NCI-H1105 (cell line): ENCODE measurements around the gene ATF1.

Source experiments
- DNase-seq: peaks from one replicate; lab custom pipeline; 2025; lab: John Stamatoyannopoulos, UW

ATF1 gene

DNA sequence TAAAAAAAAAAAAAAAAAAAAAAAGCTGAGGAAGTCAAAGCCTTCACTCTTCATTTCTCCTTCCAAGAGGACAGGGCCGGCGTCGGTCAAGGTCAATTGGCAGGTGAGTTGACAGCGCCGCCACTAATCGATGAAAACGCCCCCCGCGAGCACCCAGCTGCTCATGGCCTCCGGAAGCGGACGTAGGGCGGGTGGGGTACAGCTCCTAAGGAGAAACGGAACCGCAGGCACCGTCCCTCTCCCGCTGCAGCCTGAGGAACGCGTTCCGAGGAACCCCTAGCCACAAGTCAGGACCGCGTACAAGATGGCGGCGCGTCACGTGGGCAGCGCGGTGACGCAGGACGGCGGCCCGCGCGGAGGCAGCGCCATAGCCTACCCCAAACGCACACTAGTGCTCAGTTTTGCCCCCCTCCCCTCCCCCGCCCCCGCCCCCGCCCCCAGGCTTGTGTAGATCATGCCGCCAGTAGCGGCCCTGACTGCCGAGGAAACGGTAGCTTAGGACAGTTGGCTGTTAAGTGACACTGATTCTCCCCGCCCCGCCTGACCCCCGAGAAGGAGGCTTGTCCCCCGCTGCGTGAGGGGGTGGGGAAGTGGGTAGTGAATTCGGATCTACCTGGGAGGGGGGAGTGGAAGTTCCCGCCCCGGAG is at the start of gene ATF1:
Gene ATF1 (plus strand): TSS at position 463 of the 647 bp plus-strand sequence. CDS start 16,045 bp downstream, outside the sequence.
- peak; percentile 62 for DNase-seq

DNA sequence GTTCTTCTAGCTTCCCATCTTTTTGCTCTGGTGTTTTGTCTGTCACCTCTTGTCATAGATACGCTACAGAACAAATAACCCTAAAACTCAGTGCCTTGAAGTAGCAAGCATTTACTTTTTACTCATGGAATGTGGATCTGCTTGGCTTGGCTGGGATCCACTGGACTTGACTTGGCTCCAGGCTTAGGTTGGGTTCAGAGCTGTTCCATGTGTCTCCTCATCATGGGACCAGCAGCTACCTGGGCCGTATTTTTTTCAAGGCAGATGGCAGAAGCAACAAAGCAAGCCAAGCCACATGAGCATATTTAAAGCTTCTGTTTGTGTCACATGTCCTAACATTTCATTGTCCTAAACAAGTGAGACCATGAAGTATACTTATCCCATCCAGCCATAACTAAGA is 48.7 kb upstream of the ATF1 start:
- no peak for DNase-seq

DNA sequence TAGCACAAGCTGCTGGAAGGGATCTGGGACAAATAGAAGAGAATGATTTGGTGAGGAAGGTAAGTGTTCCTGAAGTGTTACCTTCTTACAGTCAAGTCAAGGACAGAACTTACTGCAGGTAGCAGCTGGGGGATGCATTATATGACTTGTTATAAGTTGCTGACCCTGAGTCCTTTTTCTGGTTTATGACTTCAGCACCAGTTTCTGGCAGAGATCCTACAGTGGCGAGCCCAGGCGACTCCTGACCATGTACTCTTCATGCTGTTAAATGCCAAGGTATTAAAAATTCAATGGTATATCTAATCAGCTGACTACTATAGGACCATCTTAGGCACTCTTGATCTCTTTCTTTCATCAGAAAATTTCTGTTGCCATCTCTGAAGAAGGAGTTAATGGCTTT is 45.1 kb upstream of the ATF1 start:
- no peak for DNase-seq

DNA sequence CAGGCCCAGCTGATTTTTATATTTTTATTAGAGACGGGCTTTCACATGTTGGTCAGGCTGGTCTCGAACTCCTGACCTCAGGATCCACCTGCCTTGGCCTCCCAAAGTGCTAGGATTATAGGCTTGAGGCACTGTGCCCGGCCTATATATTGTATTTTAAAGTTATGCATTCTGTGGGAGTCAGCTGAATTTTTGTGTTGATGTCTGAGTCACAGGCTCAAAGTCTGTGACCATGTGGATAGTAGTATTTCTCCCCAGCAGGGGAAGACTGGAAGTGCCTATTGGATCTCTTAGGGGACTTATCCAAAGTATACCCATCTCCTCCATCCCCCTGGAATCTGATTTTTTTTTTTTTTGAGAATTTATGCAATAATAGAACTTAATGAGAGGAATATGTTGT is 43.8 kb upstream of the ATF1 start:
- DNase-seq: no peak

DNA sequence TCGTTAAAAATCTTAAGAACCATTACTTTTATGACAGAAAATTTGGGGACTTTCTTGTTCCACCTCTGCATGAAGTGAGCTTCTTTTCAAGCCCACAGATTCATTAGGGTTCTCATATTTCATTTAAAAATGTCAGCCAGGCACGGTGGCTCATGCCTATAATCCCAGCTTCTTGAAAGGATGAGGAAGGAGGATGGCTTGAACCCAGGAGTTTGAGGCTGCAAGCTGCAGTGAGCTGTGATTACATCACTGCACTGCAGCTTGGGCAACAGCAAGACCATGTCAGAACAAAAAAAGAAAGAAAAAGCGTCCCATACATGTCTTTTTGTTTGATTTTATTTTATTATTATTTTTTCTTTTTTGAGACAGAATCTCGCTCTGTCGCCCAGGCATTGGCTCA is 43.4 kb upstream of the ATF1 start:
- no peak for DNase-seq

DNA sequence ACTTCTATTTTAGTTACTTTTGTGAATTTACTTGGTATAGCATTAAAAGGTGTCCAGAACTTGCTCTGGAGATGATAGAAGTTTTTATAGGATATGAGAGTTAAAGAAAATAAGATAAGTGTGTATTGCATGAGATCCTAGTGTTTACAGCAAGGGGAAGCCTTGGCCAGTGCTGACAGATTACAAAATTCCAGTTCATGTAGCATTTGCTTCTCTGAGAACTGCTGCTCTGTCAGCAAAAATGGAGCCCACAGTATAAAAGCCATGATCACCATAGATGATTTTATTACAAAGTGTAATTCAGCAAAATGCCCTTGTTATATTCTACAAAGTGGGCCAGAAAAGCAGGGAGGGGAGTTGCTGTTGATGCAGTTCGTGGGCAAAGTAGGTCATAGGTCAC is 40.0 kb upstream of the ATF1 start:
- DNase-seq: no peak

DNA sequence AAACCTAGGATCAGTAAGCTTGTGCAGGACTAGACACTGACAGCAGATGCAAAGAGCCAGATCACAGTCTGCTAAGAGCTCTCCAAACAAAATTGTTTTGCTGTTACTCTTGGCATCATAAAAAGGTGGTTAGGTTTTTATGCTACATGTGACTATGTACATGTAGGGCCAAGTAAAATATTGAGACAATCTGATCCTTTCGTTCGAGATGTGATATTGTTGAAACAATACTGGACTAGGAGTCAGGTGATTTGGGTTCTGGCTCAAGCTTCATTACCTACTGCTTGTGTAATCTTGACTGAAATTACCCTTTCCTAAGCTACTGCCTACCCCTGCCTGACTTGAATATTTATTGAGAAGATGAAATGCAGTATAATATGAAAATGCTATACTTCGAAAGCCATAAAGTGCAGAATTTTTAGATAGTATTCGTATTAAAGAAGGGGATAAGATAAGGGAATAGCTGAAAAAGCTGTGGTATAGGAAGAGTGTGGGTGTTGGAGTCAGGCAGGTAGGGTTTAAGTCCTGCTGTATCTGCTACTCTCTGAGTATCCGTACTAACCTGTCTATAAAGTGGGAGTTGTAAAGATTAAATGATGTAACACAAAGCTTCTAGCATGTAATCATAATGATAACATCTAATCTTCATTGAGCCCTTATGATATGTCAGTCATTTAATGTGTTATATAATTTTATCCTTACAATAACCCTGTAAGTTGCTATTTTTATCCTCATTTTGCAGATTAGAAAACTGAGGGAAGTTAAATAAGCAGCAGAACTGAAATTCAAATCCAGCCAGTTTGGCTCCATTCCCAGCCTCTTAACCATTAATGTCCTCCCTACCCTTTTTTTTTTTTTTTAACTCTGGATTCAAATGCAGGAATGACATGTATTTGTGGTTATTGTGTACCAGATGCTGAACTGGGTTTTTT is 38.6 kb upstream of the ATF1 start:
- DNase-seq: no peak

DNA sequence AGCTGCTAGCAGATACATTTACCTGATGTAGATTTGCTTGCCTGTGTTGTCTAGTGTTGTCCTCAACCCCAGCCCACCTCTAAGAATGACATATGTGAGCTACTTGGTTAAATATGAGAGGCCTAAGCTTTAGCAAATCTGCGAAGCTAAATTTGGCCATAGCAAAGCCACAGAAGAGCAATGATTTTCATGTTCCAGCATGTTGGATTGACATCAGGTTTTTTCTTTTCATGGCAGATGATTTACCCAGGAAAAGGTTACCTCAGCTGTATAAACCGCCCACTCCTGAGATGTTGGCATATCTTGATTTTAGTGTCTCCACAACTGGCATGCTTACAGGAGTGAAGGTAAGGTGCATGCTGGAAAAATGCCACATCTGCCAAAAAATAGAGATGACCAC is 36.4 kb upstream of the ATF1 start:
- no peak for DNase-seq

DNA sequence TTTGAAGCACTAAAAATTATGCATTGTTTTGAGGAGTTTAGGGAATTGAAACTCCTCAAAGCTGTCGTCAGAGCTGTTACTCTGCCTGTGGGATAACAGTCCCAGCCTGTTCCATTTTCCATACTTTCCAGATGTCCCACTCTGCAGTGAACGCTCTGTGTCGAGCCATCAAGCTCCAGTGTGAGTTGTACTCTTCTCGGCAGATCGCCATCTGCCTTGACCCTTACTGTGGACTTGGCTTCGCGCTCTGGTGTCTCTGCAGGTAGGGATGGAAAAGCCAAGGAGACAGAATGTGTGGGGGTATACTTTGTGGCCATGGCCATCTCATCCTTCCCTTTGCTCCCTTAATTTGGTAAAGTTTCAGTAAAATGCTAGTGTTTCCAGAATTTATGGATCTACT is 35.5 kb upstream of the ATF1 start:
- DNase-seq: no peak

DNA sequence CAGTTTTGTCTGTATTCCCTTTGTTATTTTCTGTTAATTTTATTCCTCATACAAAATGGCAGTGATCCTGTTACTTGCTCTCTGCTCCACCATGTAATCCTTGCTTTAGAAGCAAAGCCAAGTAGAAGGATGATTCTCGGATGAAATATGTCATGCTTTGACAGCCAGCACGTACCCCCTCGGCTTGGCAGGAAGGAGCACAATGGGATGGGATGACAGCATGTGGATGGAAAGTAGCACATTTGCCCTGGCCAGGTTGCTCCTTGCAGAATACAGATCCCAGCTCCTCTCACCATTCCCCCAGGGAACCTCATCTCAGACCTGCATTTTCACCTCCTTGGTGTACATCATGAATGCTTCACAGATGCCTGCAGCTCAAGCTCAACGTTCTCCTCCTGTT is 35.1 kb upstream of the ATF1 start:
- DNase-seq: no peak

DNA sequence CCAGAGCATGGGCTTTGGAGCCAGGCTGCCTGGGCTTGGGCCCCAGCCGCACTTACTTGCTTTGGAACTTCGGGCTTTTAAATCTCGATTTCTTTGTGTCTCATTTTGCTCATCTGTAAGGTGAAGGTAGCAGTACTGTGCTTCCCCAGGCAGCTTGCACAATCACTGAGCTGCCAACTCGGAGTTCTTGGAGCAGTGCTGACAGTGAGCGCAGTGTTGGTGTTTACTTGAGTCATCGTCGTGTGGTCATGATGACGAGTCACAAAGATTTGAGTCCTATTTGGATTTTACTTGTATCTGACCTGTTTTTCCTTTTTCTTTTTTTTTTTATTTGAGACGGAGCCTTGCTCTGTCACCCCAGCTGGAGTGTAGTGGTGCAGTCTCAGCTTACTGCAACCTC is 31.3 kb upstream of the ATF1 start:
- no peak for DNase-seq

DNA sequence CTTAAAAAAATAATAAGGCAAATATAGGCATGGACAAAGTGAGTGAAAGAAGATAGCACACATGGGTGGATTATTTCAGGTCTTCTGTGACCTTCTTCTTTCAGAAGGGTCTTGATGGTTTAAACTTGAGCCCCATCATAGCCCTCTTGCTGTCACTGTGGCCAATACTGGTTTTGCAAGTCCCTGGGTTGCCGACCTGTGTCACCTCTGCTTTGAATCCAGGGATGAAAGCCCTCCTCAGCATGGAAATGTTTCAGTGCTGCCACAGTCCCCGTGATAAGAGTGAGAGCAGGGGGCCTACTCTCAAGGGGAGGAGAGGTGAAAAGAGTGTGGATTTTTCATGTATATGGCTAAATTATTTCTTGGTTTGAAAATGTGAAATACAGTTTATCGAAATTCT is 30.2 kb upstream of the ATF1 start:
- no peak for DNase-seq

DNA sequence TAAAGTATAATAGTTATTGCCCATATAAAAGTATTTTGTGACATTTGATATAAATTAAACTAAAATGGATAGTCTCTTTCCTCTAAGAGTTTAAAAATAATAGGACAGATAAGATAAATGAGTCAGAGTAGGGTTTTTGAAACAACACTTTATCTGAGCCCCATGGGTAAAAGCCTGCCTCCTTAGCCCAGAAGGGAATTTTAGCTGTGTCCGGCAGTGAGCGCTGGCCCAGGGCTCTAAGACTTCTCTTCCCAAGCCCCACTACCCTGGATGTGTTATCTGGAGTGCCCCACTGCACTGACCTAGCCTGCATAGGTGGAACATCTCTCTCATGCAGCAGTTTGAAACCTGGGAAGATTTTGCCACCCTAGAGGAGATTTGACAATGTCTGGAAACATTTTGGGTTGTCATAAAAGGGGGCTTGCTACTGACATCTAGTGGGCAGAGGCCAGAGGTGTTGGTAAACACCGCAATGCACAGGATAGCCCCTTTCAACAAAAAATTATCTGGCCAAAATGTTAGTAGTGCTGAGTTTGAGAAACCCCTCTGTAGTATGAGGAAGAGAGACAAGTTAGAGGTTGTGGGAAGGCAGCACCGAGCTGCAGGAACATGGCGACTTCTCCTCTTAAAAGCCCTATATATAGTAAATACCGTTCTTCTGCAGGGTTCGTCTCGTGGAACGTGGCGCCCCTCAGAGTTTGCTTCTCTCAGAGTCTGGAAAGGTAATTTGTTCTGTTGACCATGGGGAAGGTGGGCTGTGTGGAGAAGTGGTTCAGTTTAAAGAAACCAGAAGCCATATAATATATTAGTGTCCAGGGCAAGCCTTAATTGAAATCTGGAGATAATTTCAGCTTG is 29.3 kb upstream of the ATF1 start:
- DNase-seq: no peak

DNA sequence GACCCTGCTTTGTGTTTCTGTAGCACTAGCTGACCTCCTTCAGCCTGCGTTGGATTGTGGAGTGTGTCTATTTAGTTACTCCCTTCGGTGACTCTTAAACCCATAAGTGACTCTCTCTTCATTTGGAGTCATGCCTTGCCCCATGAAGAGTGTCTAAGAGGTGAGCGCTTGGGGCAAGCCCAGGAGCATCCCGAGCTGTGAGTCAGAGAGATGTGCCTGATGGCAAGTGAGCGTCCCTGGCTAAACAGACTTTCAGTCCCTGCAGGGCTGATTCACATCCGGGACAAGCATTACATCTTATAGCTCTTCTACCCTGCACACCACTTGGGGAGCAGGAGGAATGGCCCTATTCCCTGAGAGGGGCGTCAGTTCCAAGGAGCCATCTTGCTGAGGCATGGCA is 24.3 kb upstream of the ATF1 start:
- DNase-seq: no peak

DNA sequence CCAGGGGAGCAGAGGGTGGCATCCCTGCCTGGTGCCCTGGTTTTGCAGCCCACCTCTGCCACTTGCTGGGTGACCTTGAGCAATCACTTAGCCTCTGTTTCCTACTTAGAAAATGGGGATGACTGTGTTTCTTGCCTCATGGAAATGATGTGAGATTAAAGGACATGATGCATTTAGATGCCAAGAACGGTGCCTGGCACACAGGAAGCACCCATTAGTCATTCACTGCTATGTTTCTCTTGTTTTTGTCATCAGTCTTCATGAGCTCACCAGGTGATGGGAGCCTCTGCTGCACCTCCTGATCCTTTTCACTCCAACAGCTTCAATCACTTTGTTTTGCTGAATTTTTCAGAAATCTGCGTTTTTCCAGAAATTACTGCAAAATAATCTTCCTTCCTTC is 23.6 kb upstream of the ATF1 start:
- no peak for DNase-seq

DNA sequence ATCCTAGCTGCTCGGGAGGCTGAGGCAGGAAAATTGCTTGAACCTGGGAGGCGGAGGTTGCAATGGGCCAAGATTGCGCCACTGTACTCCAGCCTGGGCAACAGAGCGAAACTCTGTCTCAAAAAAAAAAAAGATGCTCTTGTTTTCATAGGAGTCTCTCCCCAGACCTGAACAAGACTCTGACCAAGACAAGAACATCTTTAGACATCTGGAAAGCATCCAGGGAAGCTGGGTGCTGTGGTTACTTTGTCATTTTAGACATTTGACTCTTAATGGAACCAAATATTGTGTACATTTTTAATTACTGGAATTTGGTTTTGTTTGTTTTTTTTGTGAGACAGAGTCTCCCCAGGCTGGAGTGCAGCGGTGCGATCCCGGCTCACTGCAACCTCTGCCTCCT is 21.1 kb upstream of the ATF1 start:
- no peak for DNase-seq

DNA sequence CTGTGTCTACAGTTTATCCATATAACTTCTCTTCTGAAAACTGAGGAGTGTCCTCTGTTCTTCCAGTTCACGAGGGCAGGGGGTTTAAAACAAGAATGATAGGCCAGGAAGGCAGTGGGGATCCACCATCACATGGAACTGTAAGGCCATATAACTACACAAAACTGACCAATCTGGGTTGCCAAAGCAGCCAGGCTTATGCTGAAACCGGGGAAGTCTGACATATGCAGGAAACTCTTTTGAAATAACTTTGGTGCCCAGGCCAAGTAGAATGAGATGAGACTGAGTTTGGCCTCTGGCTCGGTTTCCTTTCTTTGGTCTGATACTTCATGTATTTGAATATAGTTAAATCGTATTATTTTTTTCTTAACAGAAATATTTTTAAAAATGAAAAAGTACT is 18.0 kb upstream of the ATF1 start:
- DNase-seq: no peak

DNA sequence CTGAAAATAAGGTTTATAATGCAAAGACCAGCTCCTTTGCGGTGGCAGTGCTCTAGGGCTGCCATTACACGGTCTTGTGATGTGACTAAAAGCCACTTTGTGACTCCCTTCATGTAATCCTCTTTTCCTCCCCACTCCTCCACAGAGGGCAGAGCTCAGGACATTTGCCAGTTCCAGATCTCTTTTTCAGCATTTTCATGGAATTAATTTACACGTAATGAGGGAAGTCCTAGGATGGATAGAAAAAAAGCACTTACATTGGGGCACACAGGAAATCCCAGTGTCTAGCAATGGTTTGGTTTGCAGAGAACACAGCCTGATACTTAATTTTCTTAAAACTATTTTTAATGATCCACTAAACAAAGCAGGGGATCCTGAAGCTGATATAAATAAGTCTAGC is 17.5 kb upstream of the ATF1 start:
- no peak for DNase-seq

DNA sequence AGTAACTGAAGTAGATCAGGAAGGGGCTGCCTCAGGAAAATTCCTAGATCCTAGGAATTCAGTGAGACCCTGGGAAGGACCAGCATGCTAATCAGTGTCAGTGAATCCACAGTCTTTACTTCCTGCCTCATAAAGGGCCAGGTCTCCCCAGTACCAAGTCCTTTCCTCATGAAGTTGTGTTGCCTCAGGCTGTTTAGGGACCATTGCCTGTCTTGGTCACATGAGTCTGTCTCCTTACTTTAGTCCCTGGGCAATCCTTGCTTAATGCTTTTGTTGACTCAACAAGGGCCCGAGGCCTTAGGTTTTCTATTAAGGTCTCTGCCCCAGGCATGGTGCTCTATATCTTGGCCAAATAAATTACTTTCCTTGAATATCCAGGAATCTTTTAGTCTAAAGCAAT is 16.1 kb upstream of the ATF1 start:
- no peak for DNase-seq

DNA sequence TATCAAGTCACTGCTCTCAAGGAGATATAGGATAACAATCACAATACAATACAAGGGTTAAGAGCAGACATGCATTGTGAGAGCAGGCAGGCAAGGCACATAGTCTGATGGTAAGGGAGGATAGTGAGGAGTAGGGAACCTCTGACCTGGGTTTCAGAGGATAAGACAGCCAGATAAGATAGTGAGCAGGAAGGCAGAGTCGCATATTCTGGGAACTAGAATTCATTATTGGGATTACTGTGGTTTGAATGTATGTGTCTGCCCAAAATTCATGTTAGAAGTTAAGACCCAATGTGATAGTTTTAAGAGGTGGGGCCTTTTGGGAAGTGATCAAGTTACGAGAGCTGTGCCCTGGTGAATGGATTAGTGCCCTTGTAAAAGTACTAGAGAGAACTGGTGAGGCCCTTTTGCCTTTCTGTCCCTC is 14.4 kb upstream of the ATF1 start:
- no peak for DNase-seq

DNA sequence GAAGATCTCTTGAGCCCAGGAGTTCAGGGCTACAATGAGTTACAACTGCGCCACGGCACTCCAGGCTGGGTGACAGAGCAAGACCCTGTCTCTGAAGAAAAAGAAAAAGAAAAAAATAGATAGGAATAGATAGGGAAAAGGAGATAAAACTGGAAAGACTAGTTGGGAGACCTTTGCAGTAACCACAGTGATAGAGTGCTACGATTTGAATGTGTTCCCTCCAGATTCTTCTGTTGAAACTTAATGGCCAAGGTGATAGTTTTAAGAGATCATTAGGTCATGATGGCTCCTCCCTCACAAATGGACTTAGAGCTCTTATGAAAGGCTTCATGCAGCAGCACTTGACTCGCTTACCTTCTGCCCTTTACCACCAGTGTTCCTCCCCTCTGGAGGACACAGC is 13.5 kb upstream of the ATF1 start:
- DNase-seq: no peak

DNA sequence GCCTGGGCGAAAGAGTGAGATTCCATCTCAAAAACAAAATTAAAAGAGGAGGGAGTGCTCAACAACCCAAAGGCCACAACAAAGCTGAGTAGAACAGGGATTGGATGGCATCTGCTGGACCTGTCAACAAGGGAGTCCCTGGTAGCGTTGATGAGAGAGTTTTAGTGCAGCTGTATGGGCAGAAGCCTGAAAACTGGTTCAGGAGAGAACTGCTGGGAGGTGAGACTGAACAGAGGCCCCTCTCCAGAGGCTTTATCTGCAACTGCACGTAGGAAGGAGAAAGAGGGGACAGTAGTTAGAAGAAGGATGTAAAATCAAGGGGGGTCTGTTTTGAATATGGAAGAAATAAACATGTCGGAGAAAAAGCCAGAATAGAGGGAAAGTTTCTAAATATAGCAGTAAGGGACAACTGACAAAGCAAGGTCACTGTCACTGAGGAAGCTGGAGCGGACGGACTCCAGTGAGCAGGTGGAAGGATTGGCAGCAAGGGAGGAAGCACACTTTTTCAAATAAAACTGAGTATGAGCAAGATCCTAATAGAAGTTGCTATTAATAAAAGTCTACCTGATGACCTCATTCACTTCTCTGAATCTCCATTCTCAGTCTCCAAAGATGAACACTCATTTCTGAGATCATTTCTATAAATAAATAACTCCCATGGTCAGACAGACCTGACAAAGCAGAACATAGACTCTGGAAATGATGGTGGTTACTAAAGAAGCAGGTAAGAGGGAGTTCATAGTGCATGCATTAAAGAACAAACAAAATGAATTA is 11.8 kb upstream of the ATF1 start:
- DNase-seq: no peak
